IPS-18a (cell line): ENCODE results near the gene APOLD1.

ENCODE experiments used
- H3K27ac ChIP-seq: one replicate; pipeline ENCODE4 v1.5.1; 2013; ENCODE audit warnings: low read length
- H3K27me3 ChIP-seq: one replicate; pipeline ENCODE4 v1.6.1; 2013; ENCODE audit warnings: mild to moderate bottlenecking, low read length; ENCODE audit not compliant: control insufficient read depth, insufficient read depth
- H3K36me3 ChIP-seq: one replicate; pipeline ENCODE4 v1.6.1; 2013; ENCODE audit warnings: low read depth, low read length; ENCODE audit not compliant: control insufficient read depth
- H3K4me1 ChIP-seq: one replicate; pipeline ENCODE4 v1.6.1; 2013; ENCODE audit warnings: low read depth, low read length; ENCODE audit not compliant: control insufficient read depth
- H3K4me3 ChIP-seq: one replicate; pipeline ENCODE4 v1.5.1; 2013; ENCODE audit warnings: low read length
- H3K9ac ChIP-seq: one replicate; pipeline ENCODE4 v1.6.1; 2013; ENCODE audit warnings: mild to moderate bottlenecking, low read length, moderate library complexity
- H3K9me3 ChIP-seq: one replicate; pipeline ENCODE4 v1.6.1; 2013; ENCODE audit warnings: low read depth, low read length; ENCODE audit not compliant: control insufficient read depth

The APOLD1 gene

GRCh38 chr12:12788131-12788530, 2.7 kb downstream of the APOLD1 start:
- H3K27ac ChIP-seq = no peak overlapping the region
- H3K36me3 ChIP-seq = no peaks in the 10 kb centered on the region
- H3K4me1 ChIP-seq = peaks cover 23% of the 10 kb centered on the region
- no peaks in the 10 kb centered on the region for H3K9me3 ChIP-seq
- H3K27me3 ChIP-seq = peaks cover 34% of the 10 kb centered on the region
- H3K9ac ChIP-seq = no peak overlapping the region
- no peak overlapping the region for H3K4me3 ChIP-seq

- Histone ChIP-seq H3K27ac (no peak overlapping the region), H3K9me3 (no peaks in the 10 kb centered on the region), H3K4me3 (no peak overlapping the region), H3K27me3 (peaks cover 34% of the 10 kb centered on the region), H3K4me1 (peaks cover 23% of the 10 kb centered on the region), H3K9ac (no peak overlapping the region), H3K36me3 (no peaks in the 10 kb centered on the region)
These were observed 3.4 kb downstream of the APOLD1 start for GRCh38 chr12:12788675-12789368.

GRCh38 chr12:12790956-12791355, 5.5 kb downstream of the APOLD1 start:
- no peak overlapping the region for H3K9ac ChIP-seq
- H3K4me3 ChIP-seq = no peak overlapping the region
- H3K9me3 ChIP-seq = no peaks in the 10 kb centered on the region
- H3K36me3 ChIP-seq = no peaks in the 10 kb centered on the region
- peaks cover 8% of the 10 kb centered on the region for H3K4me1 ChIP-seq
- H3K27me3 ChIP-seq = peaks cover 27% of the 10 kb centered on the region
- H3K27ac ChIP-seq = no peak overlapping the region

- peaks cover 3% of the 10 kb centered on the region for H3K4me1 ChIP-seq
- H3K9ac ChIP-seq = no peak overlapping the region
- no peak overlapping the region for H3K4me3 ChIP-seq
- no peaks in the 10 kb centered on the region for H3K9me3 ChIP-seq
- no peak overlapping the region for H3K27ac ChIP-seq
- H3K36me3 ChIP-seq = no peaks in the 10 kb centered on the region
- H3K27me3 ChIP-seq = peaks cover 19% of the 10 kb centered on the region
These were observed 6.4 kb downstream of the APOLD1 start for GRCh38 chr12:12791756-12792369.

GRCh38 chr12:12792421-12792820, 7.0 kb downstream of the APOLD1 start:
- H3K4me3 ChIP-seq = no peak overlapping the region
- H3K27ac ChIP-seq = no peak overlapping the region
- H3K27me3 ChIP-seq = peaks cover 13% of the 10 kb centered on the region
- no peaks in the 10 kb centered on the region for H3K9me3 ChIP-seq
- H3K36me3 ChIP-seq = no peaks in the 10 kb centered on the region
- no peaks in the 10 kb centered on the region for H3K4me1 ChIP-seq
- H3K9ac ChIP-seq = no peak overlapping the region

- H3K9ac ChIP-seq = no peak overlapping the region
- H3K27ac ChIP-seq = no peak overlapping the region
- H3K27me3 ChIP-seq = no peaks in the 10 kb centered on the region
- H3K36me3 ChIP-seq = no peaks in the 10 kb centered on the region
- no peaks in the 10 kb centered on the region for H3K9me3 ChIP-seq
- H3K4me3 ChIP-seq = no peak overlapping the region
- peaks cover 4% of the 10 kb centered on the region for H3K4me1 ChIP-seq
These were observed 9.2 kb downstream of the APOLD1 start for GRCh38 chr12:12794686-12795085.

- Histone ChIP-seq H3K9me3 (no peaks in the 10 kb centered on the region), H3K9ac (no peak overlapping the region), H3K4me3 (no peak overlapping the region), H3K27ac (no peak overlapping the region), H3K36me3 (no peaks in the 10 kb centered on the region), H3K27me3 (no peaks in the 10 kb centered on the region), H3K4me1 (peaks cover 4% of the 10 kb centered on the region)
These were observed 10.7 kb downstream of the APOLD1 start for GRCh38 chr12:12796171-12796570.

GRCh38 chr12:12796928-12797793, 11.7 kb downstream of the APOLD1 start:
- Histone ChIP-seq H3K9me3 (no peaks in the 10 kb centered on the region), H3K9ac (no peak overlapping the region), H3K36me3 (no peaks in the 10 kb centered on the region), H3K27ac (no peak overlapping the region), H3K4me1 (peaks cover 4% of the 10 kb centered on the region), H3K4me3 (no peak overlapping the region), H3K27me3 (no peaks in the 10 kb centered on the region)

GRCh38 chr12:12797794-12798152, 12.3 kb downstream of the APOLD1 start:
- peaks cover 4% of the 10 kb centered on the region for H3K4me1 ChIP-seq
- H3K9me3 ChIP-seq = no peaks in the 10 kb centered on the region
- no peaks in the 10 kb centered on the region for H3K27me3 ChIP-seq
- H3K9ac ChIP-seq = no peak overlapping the region
- H3K27ac ChIP-seq = no peak overlapping the region
- no peak overlapping the region for H3K4me3 ChIP-seq
- H3K36me3 ChIP-seq = no peaks in the 10 kb centered on the region

GRCh38 chr12:12798480-12798879, 13.0 kb downstream of the APOLD1 start:
- Histone ChIP-seq H3K9me3 (no peaks in the 10 kb centered on the region), H3K9ac (no peak overlapping the region), H3K4me3 (no peak overlapping the region), H3K36me3 (no peaks in the 10 kb centered on the region), H3K27me3 (no peaks in the 10 kb centered on the region), H3K27ac (no peak overlapping the region), H3K4me1 (peaks cover 4% of the 10 kb centered on the region)

GRCh38 chr12:12799163-12799920, 13.9 kb downstream of the APOLD1 start:
- Histone ChIP-seq H3K4me1 (peaks cover 4% of the 10 kb centered on the region), H3K9me3 (no peaks in the 10 kb centered on the region), H3K36me3 (no peaks in the 10 kb centered on the region), H3K9ac (no peak overlapping the region), H3K27ac (no peak overlapping the region), H3K27me3 (no peaks in the 10 kb centered on the region), H3K4me3 (no peak overlapping the region)
